ENCODE measurements around the gene RSPO4. TPM values are rescaled to one million over a fixed set of nuclear protein-coding genes. Genes with fewer than 3 reads are reported as not detected.
"Not testable (repeated sequence)": the region's sequence is repeated elsewhere in the genome, so short reads cannot be mapped to it uniquely, and the experiment has no call there.

RSPO4 gene
- total and polyA plus RNA-seq, 2 of the 13 experiments (the other 11 are each of a cell fraction or from before 2014, with no cell fraction given), result not detected

- TF ChIP-seq ZHX1 (CRISPR knock-in tag; IDR thresholded peaks at IDR 0.05; ENCODE audit: low read depth) (no peak), TBX2 (CRISPR knock-in tag; IDR thresholded peaks at IDR 0.05; ENCODE audit: borderline replicate concordance) (no peak), ZNF12 (CRISPR knock-in tag; IDR thresholded peaks at IDR 0.05) (no peak), CSRNP1 (CRISPR knock-in tag; IDR thresholded peaks at IDR 0.05) (no peak), NFYC (CRISPR knock-in tag; IDR thresholded peaks at IDR 0.05) (peak; percentile 34; the same call in 1 of the 2 replicates), ZBTB7A (CRISPR knock-in tag; IDR thresholded peaks at IDR 0.05) (0 out of 2 replicates have a peak, but pooled peaks have one; percentile 29)
Measured at GRCh38 chr20:1033751-1034414, 31.8 kb upstream of the RSPO4 start (continued).

- in situ Hi-C loops (cut with HindIII; ENCODE audit: extremely low pct_ligation_motif_present, low pct_unique_long_range_greater_than_20kb), result no loop called here
- TF ChIP-seq GPBP1L1 (CRISPR knock-in tag; IDR thresholded peaks at IDR 0.05) (no peak), ESRRA (CRISPR knock-in tag; IDR thresholded peaks at IDR 0.05; ENCODE audit: low read depth) (no peak), IRX3 (CRISPR knock-in tag; IDR thresholded peaks at IDR 0.05; ENCODE audit: borderline replicate concordance, low read depth) (no peak)
- H3K4me1 ChIP-seq (ENCODE audit: insufficient read depth, low read length), result no peaks in the 10 kb centered on the region
- ATAC-seq (no peak), DNase-seq (ENCODE audit: low spot score) (no peak), FAIRE-seq (no peak)
- H3K27me3 ChIP-seq (ENCODE audit: control insufficient read depth in 1 of 2, insufficient read depth in 2 of 2, low read length in 2 of 2), result 0 out of 5 replicates have a peak, but pooled peaks cover 0 to 4% of the 10 kb centered on the region in 2 experiments
- H3K79me2 ChIP-seq (ENCODE audit: insufficient read depth, low read length), result no peaks in the 10 kb centered on the region
- no peaks in the 10 kb centered on the region for H3K9me3 ChIP-seq (ENCODE audit: low read length)
- ChIA-PET CTCF (ENCODE audit: low intra/inter-chr PET ratio, low total read pairs) (no interaction called here), POLR2A (no interaction called here)
- no peak overlapping the region for H3K4me3 ChIP-seq (replicated peaks in 1 of 3; ENCODE audit: insufficient read depth in 1 of 3, low read depth in 2 of 3, low read length in 3 of 3)
- H3K27ac ChIP-seq (ENCODE audit: extremely low read length, insufficient read depth, low read length), result no peak overlapping the region
- no peak overlapping the region for H3K9ac ChIP-seq (ENCODE audit: insufficient read depth, low read depth, low read length)
- H3K4me2 ChIP-seq (ENCODE audit: low read depth, low read length), result no peak overlapping the region
- H2AFZ ChIP-seq (ENCODE audit: low read length), result no peak overlapping the region
- 20% methylated on average over 7 of the region's 7 CpGs for WGBS (ENCODE audit: low lambda C conversion rate)
- no TSS peak for BruUV-seq (replicated peaks)
- no peaks in the 10 kb centered on the region for H4K20me1 ChIP-seq (ENCODE audit: insufficient read depth, low read length)
- intact Hi-C loops (cut with micrococcal nuclease; ENCODE audit: unreplicated experiment), result no loop called here
- H3K36me3 ChIP-seq (replicated peaks in 1 of 2; ENCODE audit: control insufficient read depth in 1 of 2, insufficient read depth in 2 of 2, low read length in 2 of 2), result no peaks in the 10 kb centered on the region
Measured at GRCh38 chr20:1029980-1030379, 27.9 kb upstream of the RSPO4 start.

GRCh38 chr20:1026214-1026613, 24.1 kb upstream of the RSPO4 start:
- POLR2A ChIA-PET; H4K20me1 ChIP-seq (ENCODE audit: insufficient read depth, low read length); H3K4me3 ChIP-seq (replicated peaks in 1 of 3; ENCODE audit: insufficient read depth in 1 of 3, low read depth in 2 of 3, low read length in 3 of 3); H3K4me2 ChIP-seq (ENCODE audit: low read depth, low read length); H3K9ac ChIP-seq (ENCODE audit: insufficient read depth, low read depth, low read length); H3K9me3 ChIP-seq (ENCODE audit: low read length); intact Hi-C loops (cut with micrococcal nuclease; ENCODE audit: unreplicated experiment); H3K36me3 ChIP-seq (replicated peaks in 1 of 2; ENCODE audit: control insufficient read depth in 1 of 2, insufficient read depth in 2 of 2, low read length in 2 of 2); ATAC-seq; in situ Hi-C loops (cut with HindIII; ENCODE audit: extremely low pct_ligation_motif_present, low pct_unique_long_range_greater_than_20kb); DNase-seq (ENCODE audit: low spot score); H3K79me2 ChIP-seq (ENCODE audit: insufficient read depth, low read length); H2AFZ ChIP-seq (ENCODE audit: low read length); BruUV-seq (replicated peaks); CTCF ChIA-PET (ENCODE audit: low intra/inter-chr PET ratio, low total read pairs); H3K4me1 ChIP-seq (ENCODE audit: insufficient read depth, low read length); FAIRE-seq; H3K27ac ChIP-seq (ENCODE audit: extremely low read length, insufficient read depth, low read length); H3K27me3 ChIP-seq (ENCODE audit: control insufficient read depth in 1 of 2, insufficient read depth in 2 of 2, low read length in 2 of 2): not testable (repeated sequence)
- 0% methylated on average over 2 of the region's 2 CpGs for WGBS (ENCODE audit: low lambda C conversion rate)
